SK-N-SH (cell line): ENCODE measurements around the gene TOMM20. TPM values are rescaled to one million over a fixed set of nuclear protein-coding genes. Genes with fewer than 3 reads are reported as not detected.
"Not testable (repeated sequence)": the region's sequence is repeated elsewhere in the genome, so short reads cannot be mapped to it uniquely, and the experiment has no call there.

ENCODE experiments used
- CTCF ChIA-PET: fragments of 300-600, 350-600 bp; formaldehyde crosslinking; extraction: SDS; loops from one replicate; lab custom pipeline; 2021; lab: Yijun Ruan, JAX
- POLR2A ChIA-PET: fragments of 350-600 bp; sonication (Branson Sonifier 250); formaldehyde crosslinking; extraction: SDS; loops from one replicate; lab custom pipeline; 2020; ENCODE audit warnings: antibody characterized with exemption, inconsistent platforms; lab: Yijun Ruan, JAX
- DNase-seq: peaks from one replicate; pipeline ENCODE4 v3.0.0; 2012
- H2AFZ ChIP-seq: fragments of 200-600 bp; sonication (generic); 2 replicates; pipeline ENCODE4 v1.8.1; 2016; ENCODE audit warnings: antibody characterized with exemption, mild to moderate bottlenecking, low read depth
- H3F3A ChIP-seq: fragments of 200-600 bp; sonication (generic); replicated peaks from 2 replicates; pipeline ENCODE3; 2016; ENCODE audit warnings: antibody characterized with exemption, mild to moderate bottlenecking; ENCODE audit not compliant: insufficient read depth
- H3K27ac ChIP-seq, 2 experiments: fragments of 200-500 bp in 1 of 2; fragments of 200-600 bp in 1 of 2; sonication (Bioruptor generic) in 1 of 2; sonication (generic), shearing (Covaris generic) in 1 of 2; 2 replicates each; pipeline versions ENCODE4 v1.5.1 to v1.6.1; 2014 to 2016; ENCODE audit warnings: low read depth in 2 of 2, inconsistent platforms in 1 of 2, low read length in 1 of 2, mild to moderate bottlenecking in 1 of 2, mixed read lengths in 1 of 2
- H3K27me3 ChIP-seq: fragments of 200-600 bp; sonication (generic), shearing (Covaris generic); 2 replicates; pipeline ENCODE4 v1.6.1; 2016; ENCODE audit warnings: mixed run types; ENCODE audit not compliant: insufficient read depth
- H3K36me3 ChIP-seq, 2 experiments: fragments of 200-500 bp in 1 of 2; fragments of 200-600 bp in 1 of 2; sonication (Bioruptor generic) in 1 of 2; sonication (generic) in 1 of 2; replicated peaks in 1 of 2; 2 replicates each; pipeline versions ENCODE3 to v1.5.1; 2014 to 2016; ENCODE audit warnings: low read length in 1 of 2, mild to moderate bottlenecking in 1 of 2; ENCODE audit not compliant: insufficient read depth in 2 of 2, control insufficient read depth in 1 of 2
- H3K4me1 ChIP-seq, 2 experiments: fragments of 200-500 bp in 1 of 2; fragments of 200-600 bp in 1 of 2; sonication (Bioruptor generic) in 1 of 2; sonication (generic), shearing (Covaris generic) in 1 of 2; 2 replicates each; pipeline versions ENCODE4 v1.5.1 to v1.6.1; 2014 to 2016; ENCODE audit warnings: low read depth in 1 of 2, low read length in 1 of 2, mixed run types in 1 of 2; ENCODE audit not compliant: insufficient read depth in 2 of 2, control insufficient read depth in 1 of 2
- H3K4me2 ChIP-seq: fragments of 200-600 bp; sonication (generic), shearing (Covaris generic); 2 replicates; pipeline ENCODE4 v1.6.1; 2017; ENCODE audit warnings: mixed run types
- H3K4me3 ChIP-seq, 2 experiments: fragments of 200-500 bp in 1 of 2; fragments of 200-600 bp in 1 of 2; sonication (Bioruptor generic) in 1 of 2; sonication (generic), shearing (Covaris generic) in 1 of 2; 2 replicates each; pipeline versions ENCODE4 v1.5.1 to v1.8.1; 2014 to 2016; ENCODE audit warnings: low read depth in 2 of 2, inconsistent platforms in 1 of 2, low read length in 1 of 2, mild to moderate bottlenecking in 1 of 2, mixed read lengths in 1 of 2, moderate library complexity in 1 of 2
- H3K79me2 ChIP-seq: fragments of 200-600 bp; sonication (generic); 2 replicates; pipeline ENCODE4 v1.8.1; 2017; ENCODE audit warnings: mild to moderate bottlenecking; ENCODE audit not compliant: insufficient read depth
- H3K9ac ChIP-seq: fragments of 200-600 bp; sonication (generic); 2 replicates; pipeline ENCODE4 v1.6.1; 2017; ENCODE audit warnings: mixed run types
- H3K9me2 ChIP-seq: fragments of 200-600 bp; sonication (generic); 2 replicates; pipeline ENCODE4 v1.6.1; 2017; ENCODE audit warnings: mixed run types
- H3K9me3 ChIP-seq: fragments of 200-600 bp; sonication (generic); 2 replicates; pipeline ENCODE4 v1.6.1; 2017; ENCODE audit warnings: mixed run types, mild to moderate bottlenecking, moderate library complexity
- H4K20me1 ChIP-seq: fragments of 200-600 bp; sonication (generic); 2 replicates; pipeline ENCODE4 v1.6.1; 2017; ENCODE audit warnings: mild to moderate bottlenecking, mixed run types; ENCODE audit not compliant: insufficient read depth
- CHD2 ChIP-seq: fragments of 150-350 bp; IDR thresholded peaks from 2 replicates; pipeline ENCODE4 v1.6.1; 2018; ENCODE audit warnings: low read length; ENCODE audit not compliant: partially characterized antibody
- ELF1 ChIP-seq: IDR thresholded peaks from 2 replicates; pipeline ENCODE4 v1.4.0; 2012
- EP300 ChIP-seq, 2 experiments: IDR thresholded peaks; 2 replicates each; pipeline versions ENCODE4 v1.4.0 to v1.6.1; 2012; ENCODE audit warnings: borderline replicate concordance in 1 of 2, low read depth in 1 of 2, low read length in 1 of 2
- FOXJ3 ChIP-seq: sonication (generic); formaldehyde crosslinking; IDR thresholded peaks from 2 replicates; pipeline ENCODE4 v1.5.1; 2020; ENCODE audit warnings: mild to moderate bottlenecking, missing genetic modification reagents
- JUND ChIP-seq: IDR thresholded peaks from 2 replicates; pipeline ENCODE4 v1.4.0; 2012
- MEF2A ChIP-seq: IDR thresholded peaks from 2 replicates; pipeline ENCODE4 v1.4.0; 2012; ENCODE audit warnings: low read depth, borderline replicate concordance
- NFIC ChIP-seq: IDR thresholded peaks from 2 replicates; pipeline ENCODE4 v1.4.0; 2012; ENCODE audit warnings: borderline replicate concordance
- SIN3A ChIP-seq: IDR thresholded peaks from 2 replicates; pipeline ENCODE4 v1.6.1; 2012; ENCODE audit warnings: low read depth, mild to moderate bottlenecking, low read length, moderate library complexity, borderline replicate concordance
- SMC3 ChIP-seq: IDR thresholded peaks from 2 replicates; pipeline ENCODE4 v1.6.1; 2012; ENCODE audit warnings: low read depth, low read length, improper control_type of control experiment
- TAF1 ChIP-seq: IDR thresholded peaks from 2 replicates; pipeline ENCODE4 v1.6.1; 2012; ENCODE audit warnings: low read depth, mild to moderate bottlenecking, low read length, moderate library complexity, borderline replicate concordance
- WGBS: methylation state at CpG from one replicate; pipeline ENCODE4 v1.1.6; 2017; ENCODE audit warnings: low lambda C conversion rate; 5-methylcytosine and 5-hydroxymethylcytosine counted together
- polyA plus RNA-seq, 3 experiments: library from polyadenylated mRNA; depleted of rRNA; stranded (reverse); fragments of >200 nt; gene quantifications; 2 replicates each; pipeline ENCODE4 v1.2.3, GENCODE V29; 2012
- TF ChIP-seq, protein P1 (sequence below): IDR thresholded peaks from 2 replicates; pipeline ENCODE4 v1.4.0; 2012; ENCODE audit warnings: low read depth, borderline replicate concordance

Gene TOMM20
- polyA plus RNA-seq, 1 of the 3 experiments (the other 2 are of a cell fraction): 86.2 TPM

GRCh38 chr1:235073331-235073967 lies 55.2 kb downstream of the TOMM20 start (continued):
- TF ChIP-seq, protein P1, sequence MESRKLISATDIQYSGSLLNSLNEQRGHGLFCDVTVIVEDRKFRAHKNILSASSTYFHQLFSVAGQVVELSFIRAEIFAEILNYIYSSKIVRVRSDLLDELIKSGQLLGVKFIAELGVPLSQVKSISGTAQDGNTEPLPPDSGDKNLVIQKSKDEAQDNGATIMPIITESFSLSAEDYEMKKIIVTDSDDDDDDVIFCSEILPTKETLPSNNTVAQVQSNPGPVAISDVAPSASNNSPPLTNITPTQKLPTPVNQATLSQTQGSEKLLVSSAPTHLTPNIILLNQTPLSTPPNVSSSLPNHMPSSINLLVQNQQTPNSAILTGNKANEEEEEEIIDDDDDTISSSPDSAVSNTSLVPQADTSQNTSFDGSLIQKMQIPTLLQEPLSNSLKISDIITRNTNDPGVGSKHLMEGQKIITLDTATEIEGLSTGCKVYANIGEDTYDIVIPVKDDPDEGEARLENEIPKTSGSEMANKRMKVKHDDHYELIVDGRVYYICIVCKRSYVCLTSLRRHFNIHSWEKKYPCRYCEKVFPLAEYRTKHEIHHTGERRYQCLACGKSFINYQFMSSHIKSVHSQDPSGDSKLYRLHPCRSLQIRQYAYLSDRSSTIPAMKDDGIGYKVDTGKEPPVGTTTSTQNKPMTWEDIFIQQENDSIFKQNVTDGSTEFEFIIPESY: no peak
- TF ChIP-seq NFIC: no peak

DNA sequence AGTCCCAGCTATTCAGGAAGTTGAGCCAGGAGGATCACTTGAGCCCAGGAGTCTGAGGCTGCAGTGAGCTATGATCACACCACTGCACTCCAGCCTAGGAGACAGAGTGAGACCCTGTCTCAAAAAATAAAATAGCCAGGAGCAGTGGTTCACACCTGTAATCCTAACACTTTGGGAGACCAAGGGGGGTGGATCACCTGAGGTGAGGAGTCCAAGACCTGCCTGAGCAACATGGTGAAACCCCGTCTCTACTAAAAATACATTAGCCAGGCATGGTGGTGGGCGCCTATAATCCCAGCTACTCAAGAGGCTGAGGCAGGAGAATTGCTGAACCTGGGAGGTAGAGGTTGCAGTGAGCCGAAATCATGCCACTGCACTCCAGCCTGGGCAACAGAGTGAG lies 56.1 kb downstream of the TOMM20 start:
- H3K9ac ChIP-seq, H3K36me3 ChIP-seq, H4K20me1 ChIP-seq, H3K27ac ChIP-seq, H3K9me3 ChIP-seq, H2AFZ ChIP-seq, H3K4me2 ChIP-seq, H3K4me3 ChIP-seq, CTCF ChIA-PET, POLR2A ChIA-PET, H3K79me2 ChIP-seq, H3K9me2 ChIP-seq, H3K27me3 ChIP-seq, DNase-seq: not testable (repeated sequence)
- H3K4me1 ChIP-seq: peaks cover 32 to 41% of the 10 kb centered on the region in 2 experiments; a peak in 3 of 4 replicates
- H3F3A ChIP-seq: peaks cover 44% of the 10 kb centered on the region
- 92% methylated on average over 3 of the region's 3 CpGs for WGBS

GRCh38 chr1:235072096-235072495 lies 56.5 kb downstream of the TOMM20 start:
- Histone ChIP-seq H3K4me3 (no peak overlapping the region), H4K20me1 (no peaks in the 10 kb centered on the region), H3F3A (peaks cover 45% of the 10 kb centered on the region), H3K27ac (no peak overlapping the region), H3K4me1 (peaks cover 36 to 45% of the 10 kb centered on the region in 2 experiments; a peak in 3 of 4 replicates), H3K9ac (no peak overlapping the region), H3K27me3 (no peaks in the 10 kb centered on the region), H3K4me2 (no peak overlapping the region), H3K36me3 (no peaks in the 10 kb centered on the region), H2AFZ (no peak overlapping the region), H3K79me2 (no peaks in the 10 kb centered on the region), H3K9me3 (no peaks in the 10 kb centered on the region), H3K9me2 (no peaks in the 10 kb centered on the region)
- TF ChIP-seq JUND (no peak), EP300 (IDR thresholded peaks at IDR 0.05; ENCODE audit: borderline replicate concordance in 1 of 2, low read depth in 1 of 2, low read length in 1 of 2) (no peak), TAF1 (no peak), CHD2 (no peak), FOXJ3 (no peak), MEF2A (no peak), SMC3 (no peak), ELF1 (no peak), SIN3A (no peak)
- 96% methylated on average over 6 of the region's 6 CpGs for WGBS
- no peak for DNase-seq
- POLR2A ChIA-PET: no interaction called here
- CTCF ChIA-PET: no interaction called here
